ENCODE data around the gene TXNRD1. TPM values are rescaled to one million over a fixed set of nuclear protein-coding genes. Genes with fewer than 3 reads are reported as not detected.

TXNRD1 gene
- total and polyA plus RNA-seq, 4 donors, result 23.6 to 70.8 (median 55.7) TPM

DNA sequence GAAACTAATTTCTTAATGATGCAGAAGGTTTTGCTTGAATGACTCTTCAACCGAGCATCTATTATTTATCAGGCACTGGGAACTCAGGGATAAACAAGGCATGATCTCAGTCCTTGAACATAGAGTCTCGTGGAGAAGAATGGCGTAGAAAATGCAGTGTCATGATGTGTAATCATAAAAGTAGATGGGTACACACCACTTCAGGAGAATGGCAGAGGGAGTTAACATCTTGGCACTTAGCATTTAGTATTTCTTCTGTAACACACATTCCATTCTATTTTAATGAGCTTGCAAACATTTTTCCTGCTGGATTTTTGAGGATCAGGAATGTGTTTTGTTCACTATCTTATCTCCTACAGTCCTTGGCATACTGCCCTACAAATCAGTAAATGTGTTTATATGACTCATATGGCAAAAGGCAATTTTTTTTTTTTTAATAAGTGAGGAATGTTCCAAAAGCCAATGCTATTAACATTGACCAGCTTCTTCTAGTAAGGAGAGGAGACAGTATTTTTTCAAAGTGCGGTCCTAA, 3.8 kb downstream of the TXNRD1 start:
- peaks cover 0 to 9% (median 4%) of the 10 kb centered on the region in 4 donors for H3K4me1 ChIP-seq (ENCODE audit: control insufficient read depth in 4 of 4, insufficient read depth in 4 of 4, low read length in 3 of 4)
- H3K27ac ChIP-seq (ENCODE audit: low read depth in 1 of 2, low read length in 2 of 2), result peak overlapping the region; percentile 4 to 28
- DNase-seq (ENCODE audit: low spot score), result no peak
- H3K4me3 ChIP-seq (ENCODE audit: low read depth in 1 of 3, low read length in 3 of 3), result no peak overlapping the region
- H3K36me3 ChIP-seq (ENCODE audit: control insufficient read depth in 4 of 4, insufficient read depth in 3 of 4, low read depth in 1 of 4, low read length in 3 of 4), result no peaks in the 10 kb centered on the region
- no peak overlapping the region for H3K9ac ChIP-seq (ENCODE audit: low read depth in 1 of 2, low read length in 2 of 2)
- 58% methylated on average over 4 of the region's 4 CpGs for WGBS
- TF ChIP-seq JUND (IDR thresholded peaks at IDR 0.05) (peak; percentile 88 to 94), NR2F2 (IDR thresholded peaks at IDR 0.05) (peak; percentile 76), RAD21 (IDR thresholded peaks at IDR 0.05) (peak in 1 of 2 donors; percentile 24), EGR1 (IDR thresholded peaks at IDR 0.05; ENCODE audit: low read depth in 2 of 2) (no peak), FOXA2 (IDR thresholded peaks at IDR 0.05) (no peak), YY1 (IDR thresholded peaks at IDR 0.05) (no peak), RXRA (IDR thresholded peaks at IDR 0.05) (peak in 1 of 2 donors; percentile 15), MAX (IDR thresholded peaks at IDR 0.05) (no peak), HNF4G (IDR thresholded peaks at IDR 0.05) (no peak), GABPA (IDR thresholded peaks at IDR 0.05 in 1 of 2, conservative IDR thresholded peaks at IDR 0.05 in 1 of 2) (no peak), SP1 (IDR thresholded peaks at IDR 0.05) (peak; percentile 54), TAF1 (conservative IDR thresholded peaks at IDR 0.05) (no peak)
- TF ChIP-seq, protein P1, sequence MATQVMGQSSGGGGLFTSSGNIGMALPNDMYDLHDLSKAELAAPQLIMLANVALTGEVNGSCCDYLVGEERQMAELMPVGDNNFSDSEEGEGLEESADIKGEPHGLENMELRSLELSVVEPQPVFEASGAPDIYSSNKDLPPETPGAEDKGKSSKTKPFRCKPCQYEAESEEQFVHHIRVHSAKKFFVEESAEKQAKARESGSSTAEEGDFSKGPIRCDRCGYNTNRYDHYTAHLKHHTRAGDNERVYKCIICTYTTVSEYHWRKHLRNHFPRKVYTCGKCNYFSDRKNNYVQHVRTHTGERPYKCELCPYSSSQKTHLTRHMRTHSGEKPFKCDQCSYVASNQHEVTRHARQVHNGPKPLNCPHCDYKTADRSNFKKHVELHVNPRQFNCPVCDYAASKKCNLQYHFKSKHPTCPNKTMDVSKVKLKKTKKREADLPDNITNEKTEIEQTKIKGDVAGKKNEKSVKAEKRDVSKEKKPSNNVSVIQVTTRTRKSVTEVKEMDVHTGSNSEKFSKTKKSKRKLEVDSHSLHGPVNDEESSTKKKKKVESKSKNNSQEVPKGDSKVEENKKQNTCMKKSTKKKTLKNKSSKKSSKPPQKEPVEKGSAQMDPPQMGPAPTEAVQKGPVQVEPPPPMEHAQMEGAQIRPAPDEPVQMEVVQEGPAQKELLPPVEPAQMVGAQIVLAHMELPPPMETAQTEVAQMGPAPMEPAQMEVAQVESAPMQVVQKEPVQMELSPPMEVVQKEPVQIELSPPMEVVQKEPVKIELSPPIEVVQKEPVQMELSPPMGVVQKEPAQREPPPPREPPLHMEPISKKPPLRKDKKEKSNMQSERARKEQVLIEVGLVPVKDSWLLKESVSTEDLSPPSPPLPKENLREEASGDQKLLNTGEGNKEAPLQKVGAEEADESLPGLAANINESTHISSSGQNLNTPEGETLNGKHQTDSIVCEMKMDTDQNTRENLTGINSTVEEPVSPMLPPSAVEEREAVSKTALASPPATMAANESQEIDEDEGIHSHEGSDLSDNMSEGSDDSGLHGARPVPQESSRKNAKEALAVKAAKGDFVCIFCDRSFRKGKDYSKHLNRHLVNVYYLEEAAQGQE (IDR thresholded peaks at IDR 0.05), result no peak
- TF ChIP-seq, protein P2, sequence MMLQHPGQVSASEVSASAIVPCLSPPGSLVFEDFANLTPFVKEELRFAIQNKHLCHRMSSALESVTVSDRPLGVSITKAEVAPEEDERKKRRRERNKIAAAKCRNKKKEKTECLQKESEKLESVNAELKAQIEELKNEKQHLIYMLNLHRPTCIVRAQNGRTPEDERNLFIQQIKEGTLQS (IDR thresholded peaks at IDR 0.05), result no peak
- TF ChIP-seq, protein P3, sequence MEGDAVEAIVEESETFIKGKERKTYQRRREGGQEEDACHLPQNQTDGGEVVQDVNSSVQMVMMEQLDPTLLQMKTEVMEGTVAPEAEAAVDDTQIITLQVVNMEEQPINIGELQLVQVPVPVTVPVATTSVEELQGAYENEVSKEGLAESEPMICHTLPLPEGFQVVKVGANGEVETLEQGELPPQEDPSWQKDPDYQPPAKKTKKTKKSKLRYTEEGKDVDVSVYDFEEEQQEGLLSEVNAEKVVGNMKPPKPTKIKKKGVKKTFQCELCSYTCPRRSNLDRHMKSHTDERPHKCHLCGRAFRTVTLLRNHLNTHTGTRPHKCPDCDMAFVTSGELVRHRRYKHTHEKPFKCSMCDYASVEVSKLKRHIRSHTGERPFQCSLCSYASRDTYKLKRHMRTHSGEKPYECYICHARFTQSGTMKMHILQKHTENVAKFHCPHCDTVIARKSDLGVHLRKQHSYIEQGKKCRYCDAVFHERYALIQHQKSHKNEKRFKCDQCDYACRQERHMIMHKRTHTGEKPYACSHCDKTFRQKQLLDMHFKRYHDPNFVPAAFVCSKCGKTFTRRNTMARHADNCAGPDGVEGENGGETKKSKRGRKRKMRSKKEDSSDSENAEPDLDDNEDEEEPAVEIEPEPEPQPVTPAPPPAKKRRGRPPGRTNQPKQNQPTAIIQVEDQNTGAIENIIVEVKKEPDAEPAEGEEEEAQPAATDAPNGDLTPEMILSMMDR (IDR thresholded peaks at IDR 0.05; ENCODE audit: low read depth, low read length, missing input control), result no peak
- TF ChIP-seq, protein P4, sequence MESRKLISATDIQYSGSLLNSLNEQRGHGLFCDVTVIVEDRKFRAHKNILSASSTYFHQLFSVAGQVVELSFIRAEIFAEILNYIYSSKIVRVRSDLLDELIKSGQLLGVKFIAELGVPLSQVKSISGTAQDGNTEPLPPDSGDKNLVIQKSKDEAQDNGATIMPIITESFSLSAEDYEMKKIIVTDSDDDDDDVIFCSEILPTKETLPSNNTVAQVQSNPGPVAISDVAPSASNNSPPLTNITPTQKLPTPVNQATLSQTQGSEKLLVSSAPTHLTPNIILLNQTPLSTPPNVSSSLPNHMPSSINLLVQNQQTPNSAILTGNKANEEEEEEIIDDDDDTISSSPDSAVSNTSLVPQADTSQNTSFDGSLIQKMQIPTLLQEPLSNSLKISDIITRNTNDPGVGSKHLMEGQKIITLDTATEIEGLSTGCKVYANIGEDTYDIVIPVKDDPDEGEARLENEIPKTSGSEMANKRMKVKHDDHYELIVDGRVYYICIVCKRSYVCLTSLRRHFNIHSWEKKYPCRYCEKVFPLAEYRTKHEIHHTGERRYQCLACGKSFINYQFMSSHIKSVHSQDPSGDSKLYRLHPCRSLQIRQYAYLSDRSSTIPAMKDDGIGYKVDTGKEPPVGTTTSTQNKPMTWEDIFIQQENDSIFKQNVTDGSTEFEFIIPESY (IDR thresholded peaks at IDR 0.05), result no peak
- H3K9me3 ChIP-seq (ENCODE audit: control insufficient read depth in 4 of 4, low read length in 3 of 4), result no peaks in the 10 kb centered on the region
- no peaks in the 10 kb centered on the region for H3K27me3 ChIP-seq (ENCODE audit: control insufficient read depth in 4 of 4, insufficient read depth in 4 of 4, low read length in 3 of 4)
